ENCODE results near the gene RORB.

Gene RORB

DNA sequence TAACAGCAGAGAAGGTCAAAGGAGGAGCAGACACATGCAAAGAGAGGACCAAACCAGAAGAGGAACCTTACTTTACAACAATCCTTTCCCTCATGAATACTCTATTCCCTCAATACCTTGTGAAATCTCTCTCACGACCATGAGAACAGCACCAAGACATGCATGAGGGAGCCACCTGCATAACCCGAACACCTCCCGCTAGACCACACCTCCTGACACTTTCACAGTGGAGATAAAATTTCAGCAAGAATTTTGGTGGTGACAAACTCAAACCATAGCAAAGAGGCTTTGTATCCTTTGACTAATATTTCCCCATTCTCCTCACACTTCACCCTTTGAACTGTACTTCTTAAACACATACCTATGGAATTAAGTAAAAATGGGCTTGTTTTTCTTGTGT, 101.7 kb downstream of the RORB start:
- DNase-seq (ENCODE audit: low spot score), result no peak

GRCh38 chr9:74609671-74610405, 112.7 kb downstream of the RORB start:
- no peak for DNase-seq (ENCODE audit: low spot score)

DNA sequence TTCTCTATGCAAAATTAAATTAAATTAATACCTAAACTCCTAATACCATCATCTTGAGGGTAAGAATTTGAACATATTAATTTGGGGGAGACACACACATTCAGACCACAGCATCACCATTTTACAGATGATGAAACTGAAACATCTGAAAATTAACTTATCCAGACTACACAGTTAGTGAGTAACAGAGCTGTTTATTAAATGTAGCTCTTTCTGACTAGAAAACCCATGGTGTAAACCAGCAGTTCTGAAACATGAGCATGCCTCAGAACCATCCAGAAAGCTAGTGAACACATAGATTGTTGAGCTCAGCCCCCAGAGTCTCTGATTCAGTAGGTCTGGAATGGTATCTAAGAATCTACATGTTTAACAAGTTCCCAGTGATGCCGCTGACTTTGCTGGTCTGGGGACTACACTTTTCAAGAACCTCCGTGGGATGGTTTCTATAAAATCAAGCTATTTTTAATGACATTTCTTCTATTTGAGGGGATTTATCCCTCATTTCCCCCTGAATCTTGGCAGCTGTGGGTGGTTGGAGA, 113.5 kb downstream of the RORB start:
- DNase-seq (ENCODE audit: low spot score), result no peak

DNA sequence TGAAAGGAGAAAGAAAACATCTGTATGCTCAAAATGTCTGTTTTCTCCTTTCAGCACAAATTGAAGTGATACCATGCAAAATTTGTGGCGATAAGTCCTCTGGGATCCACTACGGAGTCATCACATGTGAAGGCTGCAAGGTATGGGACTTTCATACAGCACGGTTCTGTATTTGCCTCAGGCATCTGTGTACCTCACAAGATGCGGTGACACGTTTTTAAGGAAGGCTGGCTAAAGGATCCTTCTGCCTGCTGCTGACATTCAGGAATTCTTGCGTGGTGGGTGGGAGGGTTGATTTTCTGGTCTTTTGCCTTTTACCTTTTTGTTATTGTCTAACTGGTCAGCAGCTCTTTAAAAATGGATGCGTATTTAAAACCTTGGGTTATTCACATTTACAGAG, 133.1 kb downstream of the RORB start:
- DNase-seq (ENCODE audit: low spot score), result no peak

DNA sequence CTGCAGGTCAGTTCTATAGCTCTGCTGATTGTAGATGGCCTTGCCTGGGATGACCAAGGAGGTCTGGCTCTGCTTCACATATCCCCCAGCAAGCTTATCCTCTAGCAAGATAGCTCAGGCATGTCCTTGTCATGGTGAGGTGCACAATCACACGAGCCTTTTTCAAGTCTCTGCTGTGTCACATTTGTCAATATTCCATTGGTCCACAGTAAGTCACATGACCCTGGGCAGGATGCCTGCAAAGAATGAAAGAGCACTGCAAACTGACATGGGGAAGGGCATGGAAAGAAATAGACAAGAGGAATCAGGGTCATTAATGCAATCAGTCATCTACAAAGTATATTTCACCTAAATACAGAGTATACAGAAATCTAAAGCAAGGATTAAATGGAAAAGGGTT, 142.0 kb downstream of the RORB start:
- no peak for DNase-seq (ENCODE audit: low spot score)

- no peak for DNase-seq (ENCODE audit: low spot score)
Observed at GRCh38 chr9:74642376-74642775, 145.2 kb downstream of the RORB start.

GRCh38 chr9:74643303-74643923, 146.3 kb downstream of the RORB start:
- DNase-seq (ENCODE audit: low spot score), result no peak

DNA sequence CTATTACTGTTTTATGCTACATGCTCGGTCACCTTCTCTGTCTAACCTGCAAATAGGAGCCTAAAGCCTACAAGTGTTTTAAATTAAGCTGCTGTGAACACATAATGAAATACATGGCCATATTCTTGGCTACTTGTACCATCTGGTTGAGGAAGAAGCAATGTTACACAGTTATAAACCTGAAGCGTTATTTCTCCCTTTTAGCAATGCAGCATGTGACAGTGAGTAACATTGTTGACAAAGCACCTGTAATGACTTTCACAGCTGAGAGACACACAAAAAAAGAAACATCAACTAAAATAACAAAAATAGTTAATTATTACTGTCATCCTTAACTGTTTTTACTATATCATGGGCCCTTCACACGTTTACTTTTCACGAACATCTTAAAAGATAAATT, 146.9 kb downstream of the RORB start:
- no peak for DNase-seq (ENCODE audit: low spot score)

- peak; percentile 9 for DNase-seq (ENCODE audit: low spot score)
Observed at GRCh38 chr9:74645007-74645639, 148.0 kb downstream of the RORB start.

- DNase-seq (ENCODE audit: low spot score), result no peak
Observed at GRCh38 chr9:74653410-74654080, 156.4 kb downstream of the RORB start.

GRCh38 chr9:74662674-74663073, 165.5 kb downstream of the RORB start:
- DNase-seq (ENCODE audit: low spot score), result no peak

DNA sequence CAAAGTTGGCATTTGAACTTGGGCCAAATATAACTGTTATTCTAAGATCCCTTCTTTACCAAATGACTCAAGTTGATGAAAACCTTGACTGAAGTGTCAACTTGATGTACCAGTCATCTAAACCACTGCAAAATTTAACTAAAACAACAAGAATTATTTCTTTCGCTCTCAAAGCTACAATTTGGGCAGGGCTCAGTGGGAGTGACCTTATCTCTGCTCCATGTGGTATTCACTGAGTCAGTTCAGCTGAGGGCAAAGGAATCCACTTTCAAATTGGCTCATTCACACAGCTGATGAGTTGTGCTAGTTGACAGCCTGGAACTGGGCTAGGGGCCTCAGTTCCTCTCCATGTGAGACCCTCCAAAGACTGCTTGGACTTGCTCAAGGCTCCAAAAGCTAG, 166.3 kb downstream of the RORB start:
- no peak for DNase-seq (ENCODE audit: low spot score)

GRCh38 chr9:74666625-74667316, 169.6 kb downstream of the RORB start:
- DNase-seq (ENCODE audit: low spot score), result no peak

DNA sequence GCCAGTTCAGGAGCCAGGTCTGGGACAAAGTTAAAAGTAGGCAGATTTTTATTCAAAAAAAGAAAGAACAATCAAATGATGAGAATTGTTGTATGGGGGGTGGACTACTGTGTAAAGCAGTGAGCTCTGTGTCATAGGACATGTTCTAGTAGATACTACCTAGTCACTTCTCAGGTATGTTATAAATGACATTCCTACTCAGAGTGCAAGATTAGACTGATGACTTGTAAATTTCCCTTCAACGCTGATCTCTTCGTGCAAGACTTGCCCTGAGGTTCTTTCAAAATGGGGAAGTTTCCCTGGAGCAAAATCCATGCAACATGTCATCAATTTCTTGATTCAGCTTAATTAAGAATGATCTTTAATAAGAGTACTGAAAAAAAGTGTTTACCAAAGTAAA, 175.1 kb downstream of the RORB start:
- DNase-seq (ENCODE audit: low spot score), result no peak

- no peak for DNase-seq (ENCODE audit: low spot score)
Observed at GRCh38 chr9:74674077-74674476, 176.9 kb downstream of the RORB start.

GRCh38 chr9:74681906-74682305, 184.8 kb downstream of the RORB start:
- no peak for DNase-seq (ENCODE audit: low spot score)

DNA sequence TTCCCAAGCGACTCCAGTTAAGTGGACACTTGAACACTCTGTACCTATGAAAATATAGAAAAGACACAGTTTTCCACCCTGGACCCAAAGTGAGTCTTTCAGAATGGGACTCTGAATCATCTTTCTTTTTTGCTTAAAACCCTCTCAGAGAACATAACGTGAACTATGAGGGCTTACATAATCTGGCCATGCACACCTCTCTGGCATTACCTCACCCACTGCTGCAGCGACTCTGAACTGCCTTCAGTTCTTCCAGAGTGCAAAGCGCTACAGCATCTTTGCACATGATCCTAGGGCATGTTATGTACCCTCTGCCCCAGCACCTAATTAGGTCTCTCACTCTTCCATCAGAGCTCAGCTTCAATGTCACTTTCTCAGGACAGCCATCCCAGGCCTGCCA, 186.2 kb downstream of the RORB start:
- DNase-seq (ENCODE audit: low spot score), result no peak

DNA sequence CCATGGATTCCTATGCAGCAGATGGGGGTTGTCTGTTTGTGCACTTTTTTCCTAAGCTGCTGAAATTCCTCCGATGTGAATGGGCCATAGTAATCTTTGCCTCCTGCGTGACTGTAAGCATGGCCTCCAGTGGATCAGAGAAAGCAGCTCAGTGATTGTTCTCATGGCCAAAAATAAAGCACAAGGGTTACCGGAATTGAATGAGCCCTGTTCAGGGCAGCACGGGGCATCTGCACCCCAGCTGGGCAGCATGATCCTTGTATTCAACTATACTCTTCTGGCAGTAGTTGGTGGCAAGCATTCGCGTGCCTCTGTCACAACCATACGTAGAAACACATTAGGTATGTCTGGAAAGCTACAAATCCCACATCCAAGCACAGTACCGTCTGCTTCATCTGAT, 193.9 kb downstream of the RORB start:
- DNase-seq (ENCODE audit: low spot score), result no peak

- no peak for DNase-seq (ENCODE audit: low spot score)
Observed at GRCh38 chr9:74696520-74696919, 199.4 kb downstream of the RORB start.

DNA sequence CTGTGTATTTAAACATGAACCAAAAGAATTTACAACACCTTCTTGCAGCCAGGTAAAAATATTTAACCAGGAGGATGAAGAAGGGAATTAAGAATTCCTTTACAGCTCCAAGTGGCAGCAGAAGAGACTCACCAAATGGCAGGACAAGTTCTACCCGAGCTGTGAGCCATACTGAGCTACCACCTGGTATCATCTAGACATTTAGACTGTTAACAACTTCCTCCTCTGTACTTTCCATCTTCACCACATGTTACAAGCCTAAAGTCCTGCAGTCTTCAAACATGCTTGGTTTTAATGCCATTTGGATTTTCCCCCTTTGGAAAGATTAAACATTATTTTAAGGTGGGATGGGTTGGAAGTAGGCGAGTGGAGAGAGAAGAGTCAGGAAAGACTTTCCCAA, 200.4 kb downstream of the RORB start:
- DNase-seq (ENCODE audit: low spot score), result no peak

DNA sequence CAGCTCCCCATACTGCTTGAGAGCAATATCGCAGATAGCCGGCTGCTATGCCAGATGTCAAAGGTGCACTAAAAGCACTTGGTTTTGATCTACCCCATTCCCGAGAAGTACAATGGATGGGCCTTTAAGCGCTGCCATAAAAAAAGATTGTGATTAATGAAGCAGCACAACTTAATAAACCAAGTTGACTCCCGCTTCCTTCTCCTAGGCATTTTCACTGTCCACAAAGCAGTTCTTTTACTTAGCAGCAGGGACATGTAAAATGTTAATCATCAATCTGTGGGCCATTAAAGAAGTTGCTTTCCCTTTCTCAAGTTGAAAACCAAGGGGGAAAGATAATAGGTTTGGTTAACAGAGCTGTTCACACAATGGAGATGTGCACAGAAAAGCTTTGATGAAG, 214.2 kb downstream of the RORB start:
- no peak for DNase-seq (ENCODE audit: low spot score)

DNA sequence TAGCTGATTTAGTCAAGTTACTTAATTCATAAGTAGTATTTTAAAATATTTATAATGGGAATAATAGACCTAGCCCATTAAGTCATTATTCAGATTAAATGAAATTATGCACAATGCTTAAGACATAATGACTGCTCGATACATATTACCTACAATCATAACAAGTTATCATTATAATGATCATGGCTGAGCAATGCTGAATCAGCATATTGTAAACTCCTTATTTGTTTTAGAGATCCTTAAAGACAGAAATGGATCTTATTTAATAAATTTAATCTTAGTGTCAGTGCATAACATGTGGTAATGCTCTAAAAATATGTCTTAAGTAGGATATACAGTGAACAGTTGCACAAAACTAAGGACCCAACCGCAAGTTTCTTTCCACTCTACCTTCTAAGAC, 221.6 kb downstream of the RORB start:
- DNase-seq (ENCODE audit: low spot score), result no peak

All from globus pallidus (tissue), 1 donor.